ENCODE results near the gene CEP83. TPM values are rescaled to one million over a fixed set of nuclear protein-coding genes. Genes with fewer than 3 reads are reported as not detected.

The CEP83 gene
- total and polyA plus RNA-seq, 9 of the 15 experiments (the other 6 are each of a cell fraction or from before 2014, with no cell fraction given) = 5.3 to 40.5 (median 31.3) TPM

- no peak for TF ChIP-seq KDM4B (IDR thresholded peaks at IDR 0.05; ENCODE audit: borderline replicate concordance in 2 of 2, low read depth in 1 of 2)
- no peak for TF ChIP-seq TAF7 (tag; IDR thresholded peaks at IDR 0.05)
- TF ChIP-seq BCOR (IDR thresholded peaks at IDR 0.05) = no peak
- TF ChIP-seq ARID3A (IDR thresholded peaks at IDR 0.05; ENCODE audit: borderline replicate concordance, low read depth, low read length) = no peak
Observed at GRCh38 chr12:94429191-94429590, 30.5 kb downstream of the CEP83 start (continued).

- Histone ChIP-seq H4K20me1 (replicated peaks; ENCODE audit: control insufficient read depth, insufficient read depth, low read length) (no peaks in the 10 kb centered on the region), H3K9me1 (ENCODE audit: control insufficient read depth, insufficient read depth, low read length) (no peaks in the 10 kb centered on the region), H3K4me2 (ENCODE audit: insufficient read depth, low read length) (no peak overlapping the region), H2AFZ (ENCODE audit: low read depth, low read length) (no peak overlapping the region), H3K9ac (ENCODE audit: insufficient read depth in 1 of 2, low read depth in 2 of 2, low read length in 2 of 2) (no peak overlapping the region), H3K4me1 (replicated peaks in 1 of 2; ENCODE audit: control insufficient read depth in 2 of 2, insufficient read depth in 2 of 2, low read length in 2 of 2) (no peaks in the 10 kb centered on the region), H3K79me2 (ENCODE audit: control insufficient read depth, insufficient read depth, low read length) (peaks cover 27% of the 10 kb centered on the region; the same call in 2 of the 3 replicates), H3K4me3 (no peak overlapping the region), H3K27ac (ENCODE audit: extremely low read depth, low read depth, low read length) (no peak overlapping the region), H3K9me3 (replicated peaks; ENCODE audit: control insufficient read depth, insufficient read depth, low read depth, low read length) (peaks cover 22% of the 10 kb centered on the region), H3K27me3 (ENCODE audit: control insufficient read depth in 2 of 2, insufficient read depth in 2 of 2, low read length in 2 of 2) (no peaks in the 10 kb centered on the region), H3K36me3 (ENCODE audit: control insufficient read depth, insufficient read depth, low read length) (peaks cover 4% of the 10 kb centered on the region; the same call in 2 of the 3 replicates)
- no peak for FAIRE-seq
- intact Hi-C loops (cut with micrococcal nuclease) (no loop called here), in situ Hi-C loops (cut with MboI) (no loop called here)
- ChIA-PET CTCF (ENCODE audit: low intra/inter-chr PET ratio) (interaction anchor here (0.5 kb wide), 1 partner anchor 91 kb away, joined by 3 read pairs; no protein-coding TSS in a partner anchor), POLR2A (no interaction called here)
- ATAC-seq = no peak
- no peak for DNase-seq (ENCODE audit: extremely low read depth in 1 of 4, low spot score in 3 of 4)
- TF ChIP-seq TBP (optimal IDR thresholded peaks at IDR 0.05; ENCODE audit: low read depth, low read length) (no peak), HOMEZ (CRISPR knock-in tag; IDR thresholded peaks at IDR 0.05) (no peak), RBBP5 (IDR thresholded peaks at IDR 0.05; ENCODE audit: borderline replicate concordance, insufficient read depth, low read length, poor library complexity, severe bottlenecking) (no peak), HCFC1 (IDR thresholded peaks at IDR 0.05; ENCODE audit: low read depth, low read length) (no peak), NR3C1 (CRISPR knock-in tag; IDR thresholded peaks at IDR 0.05) (no peak), MECOM (CRISPR knock-in tag; IDR thresholded peaks at IDR 0.05) (no peak), TCF15 (CRISPR knock-in tag; IDR thresholded peaks at IDR 0.05) (no peak), RFX1 (IDR thresholded peaks at IDR 0.05) (no peak), MEF2D (tag; conservative IDR thresholded peaks at IDR 0.05; ENCODE audit: low read depth) (no peak), POU5F1 (IDR thresholded peaks at IDR 0.05; ENCODE audit: borderline replicate concordance, low read depth, low read length, partially characterized antibody) (no peak), MAX (CRISPR knock-in tag; IDR thresholded peaks at IDR 0.05) (no peak)
- 89% methylated on average over 3 of the region's 3 CpGs for WGBS (ENCODE audit: insufficient coverage, low coverage, missing lambda C conversion rate)
- BruUV-seq (replicated peaks) = no TSS peak
Observed at GRCh38 chr12:94427501-94428381, 31.9 kb downstream of the CEP83 start.

Measured in K562 (cell line).